Fibroblast of the aortic adventitia (primary cell): ENCODE data around the gene LNX2. TPM values are rescaled to one million over a fixed set of nuclear protein-coding genes. Genes with fewer than 3 reads are reported as not detected.

Experiments used
- DNase-seq: peaks from one replicate; pipeline ENCODE4 v3.0.0-alpha.2; 2010; ENCODE audit warnings: low read depth
- H3K4me3 ChIP-seq: 2 replicates; pipeline ENCODE4 v1.5.1; 2011; ENCODE audit warnings: low read depth, mild to moderate bottlenecking, control low read depth, low read length, moderate library complexity
- total RNA-seq: library from RNA; depleted of rRNA; stranded (reverse); fragments of >200 nt; gene quantifications from 2 replicates; pipeline ENCODE4 v1.2.3, GENCODE V29; 2012; ENCODE audit warnings: low replicate concordance
- TF ChIP-seq, protein P1 (sequence below): IDR thresholded peaks from 2 replicates; pipeline ENCODE4 v1.5.1; 2011; ENCODE audit warnings: mild to moderate bottlenecking, low read length, control low read depth, inconsistent platforms; ENCODE audit not compliant: insufficient read depth

Gene LNX2
- total RNA-seq, 1 donor = 6.1 TPM

- no peak overlapping the region for H3K4me3 ChIP-seq
- DNase-seq = no peak
- TF ChIP-seq, protein P1, sequence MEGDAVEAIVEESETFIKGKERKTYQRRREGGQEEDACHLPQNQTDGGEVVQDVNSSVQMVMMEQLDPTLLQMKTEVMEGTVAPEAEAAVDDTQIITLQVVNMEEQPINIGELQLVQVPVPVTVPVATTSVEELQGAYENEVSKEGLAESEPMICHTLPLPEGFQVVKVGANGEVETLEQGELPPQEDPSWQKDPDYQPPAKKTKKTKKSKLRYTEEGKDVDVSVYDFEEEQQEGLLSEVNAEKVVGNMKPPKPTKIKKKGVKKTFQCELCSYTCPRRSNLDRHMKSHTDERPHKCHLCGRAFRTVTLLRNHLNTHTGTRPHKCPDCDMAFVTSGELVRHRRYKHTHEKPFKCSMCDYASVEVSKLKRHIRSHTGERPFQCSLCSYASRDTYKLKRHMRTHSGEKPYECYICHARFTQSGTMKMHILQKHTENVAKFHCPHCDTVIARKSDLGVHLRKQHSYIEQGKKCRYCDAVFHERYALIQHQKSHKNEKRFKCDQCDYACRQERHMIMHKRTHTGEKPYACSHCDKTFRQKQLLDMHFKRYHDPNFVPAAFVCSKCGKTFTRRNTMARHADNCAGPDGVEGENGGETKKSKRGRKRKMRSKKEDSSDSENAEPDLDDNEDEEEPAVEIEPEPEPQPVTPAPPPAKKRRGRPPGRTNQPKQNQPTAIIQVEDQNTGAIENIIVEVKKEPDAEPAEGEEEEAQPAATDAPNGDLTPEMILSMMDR = no peak
Observed at GRCh38 chr13:27510082-27510481, 110.2 kb downstream of the LNX2 start.

DNA sequence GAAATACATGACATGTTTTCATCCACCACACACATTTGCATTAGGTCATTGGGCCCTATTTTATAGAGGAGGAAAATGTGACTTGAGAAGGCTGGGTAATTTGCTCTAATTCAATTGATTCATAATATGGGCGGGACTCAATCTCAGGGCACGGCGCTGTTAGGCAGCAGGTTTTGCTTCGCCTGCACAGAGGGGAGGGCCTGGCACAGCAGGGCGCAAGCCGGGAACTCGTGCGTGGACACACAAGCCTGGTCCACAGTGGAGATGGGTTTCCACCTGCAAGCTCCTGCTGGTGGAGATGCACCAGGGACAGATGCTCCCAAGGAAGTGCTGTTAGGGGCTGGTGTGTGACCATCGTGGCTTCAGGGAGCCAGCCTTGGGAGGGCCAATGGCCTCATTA, 111.5 kb downstream of the LNX2 start:
- TF ChIP-seq, protein P1 = no peak
- DNase-seq = no peak
- H3K4me3 ChIP-seq = no peak overlapping the region

DNA sequence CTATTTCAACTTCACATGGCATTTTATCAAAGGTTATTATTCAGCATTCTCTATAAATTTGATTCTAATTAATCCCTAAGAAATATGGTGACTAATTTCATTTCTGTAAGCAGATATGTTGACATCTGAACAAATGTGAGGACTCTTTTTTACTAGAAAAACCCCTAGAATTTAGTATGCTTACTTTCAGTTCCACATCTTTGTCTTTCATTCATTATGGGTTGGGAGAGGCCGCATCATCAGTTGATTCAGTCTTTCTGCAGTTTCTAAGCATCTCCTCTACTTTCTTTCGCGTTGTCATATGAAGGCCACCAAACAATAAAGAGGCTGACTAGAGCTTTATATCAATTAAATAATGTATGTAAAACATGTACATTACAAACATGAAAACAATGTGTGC, 114.5 kb downstream of the LNX2 start:
- TF ChIP-seq, protein P1 = no peak
- no peak for DNase-seq
- H3K4me3 ChIP-seq = no peak overlapping the region

DNA sequence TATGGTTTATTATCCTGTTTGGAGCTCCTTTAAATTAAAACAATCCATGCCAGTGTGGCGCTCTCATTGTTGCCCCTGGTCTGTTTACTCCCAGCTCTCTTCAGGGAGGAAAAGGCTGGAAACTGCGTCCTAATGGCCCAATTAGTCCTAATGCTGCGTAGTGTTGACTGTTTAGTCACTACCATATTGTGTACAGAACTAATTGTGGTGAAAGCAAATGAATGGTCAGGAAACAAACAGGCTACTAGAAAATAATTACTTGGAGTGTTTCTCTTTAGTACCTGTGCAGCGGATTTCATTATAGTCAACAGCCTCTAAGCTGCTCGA, 115.5 kb downstream of the LNX2 start:
- TF ChIP-seq, protein P1 = no peak
- no peak overlapping the region for H3K4me3 ChIP-seq
- DNase-seq = no peak

DNA sequence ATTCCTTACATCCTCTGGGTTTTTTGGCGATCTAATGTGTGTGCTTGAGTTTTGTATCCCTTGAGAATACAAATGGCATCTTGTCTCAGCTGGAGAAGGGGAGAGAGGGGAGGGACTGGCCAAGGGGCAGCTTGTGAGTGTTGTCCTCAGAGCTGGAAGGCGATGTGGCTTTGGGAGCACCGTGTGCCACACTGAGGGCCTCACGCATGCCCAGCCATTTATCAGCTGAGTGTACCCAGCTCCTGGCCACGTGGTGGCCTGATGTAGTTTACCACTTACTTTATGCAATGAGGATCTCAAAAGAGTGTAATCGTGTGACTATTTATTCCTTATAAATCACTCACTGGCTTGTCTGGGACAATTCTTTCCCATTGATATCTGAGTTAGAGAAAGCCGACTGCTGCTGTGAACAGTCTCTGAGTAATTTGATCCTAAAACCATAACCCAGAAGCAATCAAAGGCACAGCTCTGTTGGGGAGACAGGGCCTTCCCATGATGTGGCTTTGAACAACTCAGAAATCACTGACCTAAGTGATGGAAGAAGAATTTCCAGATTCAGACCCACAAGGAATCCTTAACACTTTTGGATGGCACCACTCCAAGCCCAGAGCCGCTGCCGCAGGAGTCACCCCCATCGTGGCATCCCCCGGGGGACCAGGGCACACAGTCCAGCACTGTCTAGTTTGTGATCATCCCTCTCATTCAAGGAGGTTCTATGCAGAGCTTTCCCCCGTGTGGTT, 116.0 kb downstream of the LNX2 start:
- DNase-seq = no peak
- H3K4me3 ChIP-seq = no peak overlapping the region
- TF ChIP-seq, protein P1 = no peak

- H3K4me3 ChIP-seq = no peak overlapping the region
- DNase-seq = peak; percentile 36
- TF ChIP-seq, protein P1 = no peak
Observed at GRCh38 chr13:27500806-27501534, 119.4 kb downstream of the LNX2 start.
